ENCODE data around the gene PP2D1.
"Not testable (repeated sequence)": the region's sequence is repeated elsewhere in the genome, so short reads cannot be mapped to it uniquely, and the experiment has no call there.

The PP2D1 gene

GRCh38 chr3:20039765-20040547, 27.9 kb upstream of the PP2D1 start, which contains the start of gene KAT2B:
Gene KAT2B, plus strand, starts transcription at chr3:20040446. Its CDS starts 32 bp downstream, at chr3:20040478.
- DNase-seq, result peak; percentile 55

- DNase-seq, result no peak
Measured at GRCh38 chr3:20039466-20039764, 27.4 kb upstream of the PP2D1 start.

- no peak for DNase-seq
Measured at GRCh38 chr3:20038699-20039465, 26.8 kb upstream of the PP2D1 start.

- no peak for DNase-seq
Measured at GRCh38 chr3:20037255-20037996, 25.4 kb upstream of the PP2D1 start.

- no peak for DNase-seq
Measured at GRCh38 chr3:20035019-20035418, 23.0 kb upstream of the PP2D1 start.

- DNase-seq, result not testable (repeated sequence)
Measured at GRCh38 chr3:20031939-20032338, 19.9 kb upstream of the PP2D1 start.

GRCh38 chr3:20028905-20029331, 16.9 kb upstream of the PP2D1 start:
- DNase-seq, result no peak

- DNase-seq, result no peak
Measured at GRCh38 chr3:20027136-20027535, 15.1 kb upstream of the PP2D1 start.

GRCh38 chr3:20023623-20024405, 11.8 kb upstream of the PP2D1 start:
- DNase-seq, result no peak

- DNase-seq, result no peak
Measured at GRCh38 chr3:20022954-20023622, 11.0 kb upstream of the PP2D1 start.

GRCh38 chr3:20016076-20016475, 4.0 kb upstream of the PP2D1 start:
- not testable (repeated sequence) for DNase-seq

- DNase-seq, result no peak
Measured at GRCh38 chr3:20015525-20015924, 3.5 kb upstream of the PP2D1 start.

- no peak for DNase-seq
Measured at GRCh38 chr3:20013396-20013795, 1.3 kb upstream of the PP2D1 start.

- no peak for DNase-seq
Measured at GRCh38 chr3:20008646-20009045, 3.4 kb downstream of the PP2D1 start.

GRCh38 chr3:20007960-20008359, 4.1 kb downstream of the PP2D1 start:
- no peak for DNase-seq

- DNase-seq, result no peak
Measured at GRCh38 chr3:20001932-20002331, 10.1 kb downstream of the PP2D1 start.

- no peak for DNase-seq
Measured at GRCh38 chr3:19997502-19997901, 14.6 kb downstream of the PP2D1 start.

- no peak for DNase-seq
Measured at GRCh38 chr3:19994796-19995195, 17.3 kb downstream of the PP2D1 start.

GRCh38 chr3:19988904-19989303, 23.2 kb downstream of the PP2D1 start:
- DNase-seq, result not testable (repeated sequence)

- DNase-seq, result no peak
Measured at GRCh38 chr3:19972054-19972453, 40.0 kb downstream of the PP2D1 start.

GRCh38 chr3:19970327-19970726, 41.7 kb downstream of the PP2D1 start:
- no peak for DNase-seq

GRCh38 chr3:19967812-19968211, 44.3 kb downstream of the PP2D1 start:
- no peak for DNase-seq
